ENCODE data around the gene CDC42BPG. TPM values are rescaled to one million over a fixed set of nuclear protein-coding genes. Genes with fewer than 3 reads are reported as not detected.

Gene CDC42BPG, protein sequence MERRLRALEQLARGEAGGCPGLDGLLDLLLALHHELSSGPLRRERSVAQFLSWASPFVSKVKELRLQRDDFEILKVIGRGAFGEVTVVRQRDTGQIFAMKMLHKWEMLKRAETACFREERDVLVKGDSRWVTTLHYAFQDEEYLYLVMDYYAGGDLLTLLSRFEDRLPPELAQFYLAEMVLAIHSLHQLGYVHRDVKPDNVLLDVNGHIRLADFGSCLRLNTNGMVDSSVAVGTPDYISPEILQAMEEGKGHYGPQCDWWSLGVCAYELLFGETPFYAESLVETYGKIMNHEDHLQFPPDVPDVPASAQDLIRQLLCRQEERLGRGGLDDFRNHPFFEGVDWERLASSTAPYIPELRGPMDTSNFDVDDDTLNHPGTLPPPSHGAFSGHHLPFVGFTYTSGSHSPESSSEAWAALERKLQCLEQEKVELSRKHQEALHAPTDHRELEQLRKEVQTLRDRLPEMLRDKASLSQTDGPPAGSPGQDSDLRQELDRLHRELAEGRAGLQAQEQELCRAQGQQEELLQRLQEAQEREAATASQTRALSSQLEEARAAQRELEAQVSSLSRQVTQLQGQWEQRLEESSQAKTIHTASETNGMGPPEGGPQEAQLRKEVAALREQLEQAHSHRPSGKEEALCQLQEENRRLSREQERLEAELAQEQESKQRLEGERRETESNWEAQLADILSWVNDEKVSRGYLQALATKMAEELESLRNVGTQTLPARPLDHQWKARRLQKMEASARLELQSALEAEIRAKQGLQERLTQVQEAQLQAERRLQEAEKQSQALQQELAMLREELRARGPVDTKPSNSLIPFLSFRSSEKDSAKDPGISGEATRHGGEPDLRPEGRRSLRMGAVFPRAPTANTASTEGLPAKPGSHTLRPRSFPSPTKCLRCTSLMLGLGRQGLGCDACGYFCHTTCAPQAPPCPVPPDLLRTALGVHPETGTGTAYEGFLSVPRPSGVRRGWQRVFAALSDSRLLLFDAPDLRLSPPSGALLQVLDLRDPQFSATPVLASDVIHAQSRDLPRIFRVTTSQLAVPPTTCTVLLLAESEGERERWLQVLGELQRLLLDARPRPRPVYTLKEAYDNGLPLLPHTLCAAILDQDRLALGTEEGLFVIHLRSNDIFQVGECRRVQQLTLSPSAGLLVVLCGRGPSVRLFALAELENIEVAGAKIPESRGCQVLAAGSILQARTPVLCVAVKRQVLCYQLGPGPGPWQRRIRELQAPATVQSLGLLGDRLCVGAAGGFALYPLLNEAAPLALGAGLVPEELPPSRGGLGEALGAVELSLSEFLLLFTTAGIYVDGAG (N-terminal part only)
- 10 to 100 TPM in 1 of 3 donors, 1 to 10 TPM in 1, not detected in 1; 5.9 to 14.9 TPM for total RNA-seq

DNA sequence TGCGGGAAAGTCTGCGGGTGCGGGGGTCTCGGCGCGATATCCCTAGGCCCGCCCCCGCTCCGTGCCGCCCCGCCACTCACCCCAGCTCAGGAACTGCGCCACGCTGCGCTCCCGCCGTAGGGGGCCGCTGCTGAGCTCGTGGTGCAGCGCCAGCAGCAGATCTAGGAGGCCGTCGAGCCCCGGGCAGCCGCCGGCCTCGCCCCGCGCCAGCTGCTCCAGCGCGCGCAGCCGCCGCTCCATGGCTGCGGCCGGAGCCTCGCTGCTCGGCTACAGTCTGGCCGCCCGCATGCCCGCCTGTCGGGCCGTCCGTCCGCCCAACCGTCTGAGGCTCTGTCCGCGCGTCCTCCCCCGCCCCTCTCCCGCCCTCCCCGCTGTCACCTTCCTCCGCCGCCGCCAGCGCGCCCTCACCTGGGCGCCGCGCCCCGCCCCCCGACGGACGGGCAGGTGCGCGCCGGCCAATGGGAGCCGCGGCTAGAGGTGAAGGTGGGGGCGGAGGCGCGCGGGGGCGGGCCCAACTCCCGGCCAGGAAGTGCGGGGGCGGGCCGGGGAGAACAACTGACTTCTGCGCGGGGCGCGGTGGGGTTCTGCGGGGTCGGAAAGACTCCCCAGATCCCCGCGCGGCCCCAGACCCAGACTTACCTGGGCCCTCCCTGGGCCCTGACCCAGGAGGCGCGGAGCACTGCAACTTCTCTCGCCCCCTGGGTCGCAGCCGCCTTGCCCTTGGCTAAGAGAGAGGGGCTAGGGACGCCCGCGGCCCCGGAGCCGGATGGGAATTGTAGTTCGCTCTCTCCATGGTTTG lies at the start of gene CDC42BPG:
CDC42BPG (minus strand) TSS at position 324 of the 799 bp plus-strand sequence; CDS start at position 240, 84 bp downstream.
- Histone ChIP-seq H3K4me3 (peak within 1 kb of the TSS; percentile 24 to 82 (median 68)), H3K9me3 (no peaks in the 10 kb centered on the region), H3K4me1 (peaks cover 8 to 24% of the 10 kb centered on the region in 2 donors), H3K27ac (peak within 1 kb of the TSS; percentile 94 to 96), H3K36me3 (no peaks in the 10 kb centered on the region), H3K27me3 (no peaks in the 10 kb centered on the region)
- peak; percentile 84 to 89 for DNase-seq (ENCODE audit: low spot score in 2 of 2)
- peak in 1 of 3 donors; percentile 6 for TF ChIP-seq POLR2AphosphoS5 (IDR thresholded peaks at IDR 0.05)
- TF ChIP-seq POLR2A (IDR thresholded peaks at IDR 0.05): no peak
- TF ChIP-seq, protein P1, sequence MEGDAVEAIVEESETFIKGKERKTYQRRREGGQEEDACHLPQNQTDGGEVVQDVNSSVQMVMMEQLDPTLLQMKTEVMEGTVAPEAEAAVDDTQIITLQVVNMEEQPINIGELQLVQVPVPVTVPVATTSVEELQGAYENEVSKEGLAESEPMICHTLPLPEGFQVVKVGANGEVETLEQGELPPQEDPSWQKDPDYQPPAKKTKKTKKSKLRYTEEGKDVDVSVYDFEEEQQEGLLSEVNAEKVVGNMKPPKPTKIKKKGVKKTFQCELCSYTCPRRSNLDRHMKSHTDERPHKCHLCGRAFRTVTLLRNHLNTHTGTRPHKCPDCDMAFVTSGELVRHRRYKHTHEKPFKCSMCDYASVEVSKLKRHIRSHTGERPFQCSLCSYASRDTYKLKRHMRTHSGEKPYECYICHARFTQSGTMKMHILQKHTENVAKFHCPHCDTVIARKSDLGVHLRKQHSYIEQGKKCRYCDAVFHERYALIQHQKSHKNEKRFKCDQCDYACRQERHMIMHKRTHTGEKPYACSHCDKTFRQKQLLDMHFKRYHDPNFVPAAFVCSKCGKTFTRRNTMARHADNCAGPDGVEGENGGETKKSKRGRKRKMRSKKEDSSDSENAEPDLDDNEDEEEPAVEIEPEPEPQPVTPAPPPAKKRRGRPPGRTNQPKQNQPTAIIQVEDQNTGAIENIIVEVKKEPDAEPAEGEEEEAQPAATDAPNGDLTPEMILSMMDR (IDR thresholded peaks at IDR 0.05): peak in 2 of 3 donors; percentile 32 to 36
- intact Hi-C loops (cut with DNase I; ENCODE audit: low total_unique reads): loop anchor here (1.0 to 5.0 kb wide), 2 partner anchors 33 to 53 kb away; no protein-coding TSS in a partner anchor

DNA sequence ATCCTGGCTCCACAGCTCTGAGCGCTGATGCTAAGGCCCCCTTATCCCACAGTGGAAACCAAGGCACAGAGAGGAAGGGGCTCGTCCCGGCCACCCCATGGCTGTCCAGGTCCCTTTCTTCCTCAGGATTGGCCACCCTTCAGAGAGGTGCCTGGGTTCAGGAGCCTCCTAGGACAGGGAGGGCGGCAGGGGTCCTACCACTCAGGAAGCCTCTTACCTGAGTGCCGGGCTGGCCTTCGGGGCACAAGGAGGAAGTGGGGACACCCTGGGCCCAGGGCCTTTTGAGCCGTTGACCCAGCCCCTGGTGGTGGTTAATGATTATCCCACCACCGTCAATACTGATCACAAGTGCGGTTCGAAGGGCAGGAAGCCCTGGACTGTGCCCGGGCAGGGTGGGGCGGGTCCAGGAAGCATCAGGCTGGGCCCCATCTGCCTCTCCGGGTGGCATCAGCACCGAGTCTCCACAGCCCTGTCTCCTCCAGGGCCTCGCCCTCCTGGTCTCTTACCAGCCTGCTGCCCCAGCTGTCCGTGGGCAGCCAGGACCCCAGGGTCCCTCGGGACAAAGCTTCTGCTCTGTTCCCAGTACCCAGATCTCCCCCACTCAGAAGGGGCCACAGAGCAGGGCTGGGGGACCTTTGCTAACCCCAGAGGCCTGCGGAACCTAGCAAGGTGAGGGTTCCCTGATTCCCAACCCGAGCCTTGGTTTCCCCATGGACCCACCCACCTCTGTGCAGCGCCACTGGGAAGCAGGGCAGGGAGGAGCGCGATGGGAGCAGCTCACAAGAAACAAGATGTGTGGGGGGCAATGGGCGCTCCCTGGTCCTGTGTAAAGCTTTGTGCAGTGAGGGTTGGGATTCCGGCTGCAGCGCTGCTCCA lies 49.0 kb upstream of the CDC42BPG start:
- Histone ChIP-seq H3K4me1 (no peaks in the 10 kb centered on the region), H3K9me3 (no peaks in the 10 kb centered on the region), H3K36me3 (no peaks in the 10 kb centered on the region), H3K27ac (no peak overlapping the region), H3K27me3 (no peaks in the 10 kb centered on the region), H3K4me3 (no peak overlapping the region)
- intact Hi-C loops (cut with DNase I; ENCODE audit: low total_unique reads): no loop called here
- TF ChIP-seq POLR2AphosphoS5 (IDR thresholded peaks at IDR 0.05): no peak
- DNase-seq (ENCODE audit: low spot score in 2 of 2): no peak

DNA sequence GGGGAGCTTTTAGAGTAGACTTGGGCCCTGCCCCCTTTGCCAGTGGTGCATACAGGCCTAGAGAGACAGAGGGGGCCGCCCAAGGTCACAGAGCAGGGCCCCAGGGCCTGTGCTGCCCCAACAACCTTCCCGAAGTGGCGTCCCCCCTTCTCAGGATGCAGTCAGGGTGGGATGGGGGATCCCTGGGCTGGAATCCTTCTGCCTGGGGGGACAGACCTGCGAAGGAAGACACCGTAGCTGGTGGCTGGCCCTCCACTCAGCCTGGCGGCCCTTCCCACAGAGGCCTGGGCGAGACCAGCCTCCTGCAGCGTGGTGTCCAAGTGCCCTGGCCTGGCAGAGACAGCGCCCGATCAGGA lies 48.4 kb upstream of the CDC42BPG start:
- Histone ChIP-seq H3K4me3 (no peak overlapping the region), H3K9me3 (no peaks in the 10 kb centered on the region), H3K27ac (no peak overlapping the region), H3K27me3 (no peaks in the 10 kb centered on the region), H3K36me3 (no peaks in the 10 kb centered on the region), H3K4me1 (peaks cover 0 to 3% of the 10 kb centered on the region in 2 donors)
- TF ChIP-seq POLR2A (IDR thresholded peaks at IDR 0.05) (no peak), POLR2AphosphoS5 (IDR thresholded peaks at IDR 0.05) (no peak)
- TF ChIP-seq, protein P1 (IDR thresholded peaks at IDR 0.05): no peak
- DNase-seq (ENCODE audit: low spot score in 2 of 2): no peak
- intact Hi-C loops (cut with DNase I; ENCODE audit: low total_unique reads): no loop called here

DNA sequence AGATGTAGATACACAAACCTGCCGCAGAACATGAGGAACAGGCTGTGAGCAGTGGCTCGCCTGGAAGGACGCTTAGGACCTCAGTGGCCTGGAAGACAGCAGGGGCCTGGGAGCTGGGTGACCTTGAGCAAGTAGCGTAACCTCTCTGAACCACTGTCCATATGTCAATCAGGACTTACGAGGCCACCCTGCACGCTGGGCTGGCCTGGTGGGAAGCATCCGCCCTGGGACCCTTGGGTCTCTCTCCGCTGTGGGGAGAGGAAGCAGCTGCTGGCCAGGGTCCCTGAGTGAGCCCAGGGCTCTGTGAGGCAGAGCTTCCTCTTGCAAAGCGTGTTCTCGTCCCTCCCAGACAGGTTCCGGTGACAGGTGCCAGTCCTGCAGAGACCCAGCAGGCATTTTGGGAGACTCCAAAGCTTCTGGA lies 48.0 kb upstream of the CDC42BPG start:
- Histone ChIP-seq H3K9me3 (no peaks in the 10 kb centered on the region), H3K4me1 (peaks cover 0 to 4% of the 10 kb centered on the region in 2 donors), H3K27ac (no peak overlapping the region), H3K27me3 (no peaks in the 10 kb centered on the region), H3K36me3 (no peaks in the 10 kb centered on the region), H3K4me3 (no peak overlapping the region)
- TF ChIP-seq POLR2A (IDR thresholded peaks at IDR 0.05) (no peak), POLR2AphosphoS5 (IDR thresholded peaks at IDR 0.05) (no peak)
- no peak for DNase-seq (ENCODE audit: low spot score in 2 of 2)
- intact Hi-C loops (cut with DNase I; ENCODE audit: low total_unique reads): no loop called here

DNA sequence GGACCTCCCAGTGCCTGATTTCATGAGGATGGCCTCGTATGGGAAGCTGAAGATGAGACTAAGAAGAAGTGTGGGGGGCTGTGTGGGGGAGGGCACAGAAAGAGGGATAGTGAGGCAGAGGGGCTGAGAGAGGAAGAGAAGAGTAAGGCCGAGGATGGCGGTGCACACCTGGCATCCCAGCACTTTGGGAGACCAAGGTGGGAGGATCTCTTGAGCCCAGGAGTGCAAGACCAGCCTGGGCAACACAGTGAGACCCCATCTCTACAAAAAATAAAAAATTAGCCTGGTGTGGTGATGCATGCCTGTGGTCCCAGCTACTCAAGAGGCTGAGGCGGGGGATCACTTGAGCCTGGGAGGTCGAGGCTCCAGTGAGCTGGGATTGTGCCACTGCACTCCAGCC lies 47.4 kb upstream of the CDC42BPG start:
- Histone ChIP-seq H3K9me3 (no peaks in the 10 kb centered on the region), H3K27ac (no peak overlapping the region), H3K4me1 (peaks cover 0 to 4% of the 10 kb centered on the region in 2 donors), H3K4me3 (no peak overlapping the region), H3K36me3 (no peaks in the 10 kb centered on the region), H3K27me3 (no peaks in the 10 kb centered on the region)
- DNase-seq (ENCODE audit: low spot score in 2 of 2): no peak
- TF ChIP-seq POLR2A (IDR thresholded peaks at IDR 0.05) (no peak), POLR2AphosphoS5 (IDR thresholded peaks at IDR 0.05) (no peak)
- TF ChIP-seq, protein P1 (IDR thresholded peaks at IDR 0.05): no peak
- intact Hi-C loops (cut with DNase I; ENCODE audit: low total_unique reads): no loop called here

Measured in breast epithelium (tissue), 4 donors.